GM21723 (cell line): ENCODE results near the gene TOMM7.
"Not testable (repeated sequence)": the region's sequence is repeated elsewhere in the genome, so short reads cannot be mapped to it uniquely, and the experiment has no call there.

Experiments used
- ATAC-seq: cut with Tn5 transposase; IDR thresholded peaks from one replicate; pipeline ENCODE4 v1.9.1; 2021; ENCODE audit warnings: mild to moderate bottlenecking, moderate library complexity; ENCODE audit not compliant: unreplicated experiment

TOMM7 gene

GRCh38 chr7:22826593-22826992, 3.9 kb upstream of the TOMM7 start:
- ATAC-seq: no peak

- no peak for ATAC-seq
These were observed 2.1 kb upstream of the TOMM7 start for GRCh38 chr7:22824760-22825159.

GRCh38 chr7:22823142-22823497, 471 bp upstream of the TOMM7 start:
- peak; percentile 6 for ATAC-seq

GRCh38 chr7:22821702-22822485, 755 bp downstream of the TOMM7 start:
- peak; percentile 6 for ATAC-seq

- ATAC-seq: no peak
These were observed 3.2 kb downstream of the TOMM7 start for GRCh38 chr7:22819476-22819875.

- ATAC-seq: no peak
These were observed 8.1 kb downstream of the TOMM7 start for GRCh38 chr7:22814261-22815208.

- no peak for ATAC-seq
These were observed 10.3 kb downstream of the TOMM7 start for GRCh38 chr7:22812353-22812752.

GRCh38 chr7:22811746-22812280, 10.8 kb downstream of the TOMM7 start:
- no peak for ATAC-seq

GRCh38 chr7:22810843-22811242, 11.8 kb downstream of the TOMM7 start:
- ATAC-seq: no peak

GRCh38 chr7:22809902-22810642, 12.6 kb downstream of the TOMM7 start:
- ATAC-seq: no peak

GRCh38 chr7:22808140-22808539, 14.5 kb downstream of the TOMM7 start:
- ATAC-seq: no peak

- no peak for ATAC-seq
These were observed 15.9 kb downstream of the TOMM7 start for GRCh38 chr7:22806752-22807151.

GRCh38 chr7:22805227-22805626, 17.4 kb downstream of the TOMM7 start:
- ATAC-seq: no peak

- not testable (repeated sequence) for ATAC-seq
These were observed 19.8 kb downstream of the TOMM7 start for GRCh38 chr7:22802831-22803230.

GRCh38 chr7:22802426-22802825, 20.2 kb downstream of the TOMM7 start:
- ATAC-seq: no peak

GRCh38 chr7:22801912-22802311, 20.7 kb downstream of the TOMM7 start:
- no peak for ATAC-seq

GRCh38 chr7:22799633-22800032, 23.0 kb downstream of the TOMM7 start:
- ATAC-seq: no peak

GRCh38 chr7:22793593-22794462, 28.8 kb downstream of the TOMM7 start:
- no peak for ATAC-seq

GRCh38 chr7:22791204-22792158, 31.2 kb downstream of the TOMM7 start:
- ATAC-seq: no peak
